HG02571 (cell line): ENCODE results near the gene OPA3.
"Not testable (repeated sequence)": the region's sequence is repeated elsewhere in the genome, so short reads cannot be mapped to it uniquely, and the experiment has no call there.

Source experiments
- ATAC-seq: cut with Tn5 transposase; IDR thresholded peaks from one replicate; pipeline ENCODE4 v1.9.1; 2021; ENCODE audit warnings: mild to moderate bottlenecking, moderate library complexity; ENCODE audit not compliant: unreplicated experiment

Gene OPA3

GRCh38 chr19:45584332-45585157 is at the start of gene OPA3:
Gene OPA3, minus strand, starts transcription at chr19:45584802. Its CDS starts 38 bp downstream, at chr19:45584764.
- peak; percentile 84 for ATAC-seq

GRCh38 chr19:45632468-45633196 is 48.0 kb upstream of the OPA3 start:
- no peak for ATAC-seq

GRCh38 chr19:45630463-45630862 is 45.9 kb upstream of the OPA3 start:
- ATAC-seq = no peak

GRCh38 chr19:45629704-45630103 is 45.1 kb upstream of the OPA3 start:
- ATAC-seq = no peak

GRCh38 chr19:45628219-45628618 is 43.6 kb upstream of the OPA3 start:
- ATAC-seq = not testable (repeated sequence)

GRCh38 chr19:45623984-45624383 is 39.4 kb upstream of the OPA3 start:
- ATAC-seq = no peak

- no peak for ATAC-seq
Measured at GRCh38 chr19:45621976-45622503, 37.4 kb upstream of the OPA3 start.

- no peak for ATAC-seq
Measured at GRCh38 chr19:45621389-45621788, 36.8 kb upstream of the OPA3 start.

GRCh38 chr19:45616704-45617017 is 32.1 kb upstream of the OPA3 start:
- no peak for ATAC-seq

- no peak for ATAC-seq
Measured at GRCh38 chr19:45615795-45616703, 31.4 kb upstream of the OPA3 start.

- ATAC-seq = not testable (repeated sequence)
Measured at GRCh38 chr19:45615056-45615455, 30.5 kb upstream of the OPA3 start.

- no peak for ATAC-seq
Measured at GRCh38 chr19:45613926-45614725, 29.5 kb upstream of the OPA3 start.

GRCh38 chr19:45608948-45609347 is 24.3 kb upstream of the OPA3 start:
- ATAC-seq = no peak

GRCh38 chr19:45607071-45608029 is 22.7 kb upstream of the OPA3 start:
- no peak for ATAC-seq

GRCh38 chr19:45601524-45602374 is 17.1 kb upstream of the OPA3 start, which contains the start of gene GPR4:
Gene GPR4, minus strand, starts transcription at chr19:45602212. Its CDS starts 10,346 bp downstream, at chr19:45591866.
- ATAC-seq = no peak

- no peak for ATAC-seq
Measured at GRCh38 chr19:45601115-45601514, 16.5 kb upstream of the OPA3 start.

GRCh38 chr19:45600340-45600885 is 15.8 kb upstream of the OPA3 start:
- ATAC-seq = no peak

GRCh38 chr19:45599286-45599685 is 14.7 kb upstream of the OPA3 start:
- ATAC-seq = no peak
